ENCODE data around the gene PKN1.

DNA sequence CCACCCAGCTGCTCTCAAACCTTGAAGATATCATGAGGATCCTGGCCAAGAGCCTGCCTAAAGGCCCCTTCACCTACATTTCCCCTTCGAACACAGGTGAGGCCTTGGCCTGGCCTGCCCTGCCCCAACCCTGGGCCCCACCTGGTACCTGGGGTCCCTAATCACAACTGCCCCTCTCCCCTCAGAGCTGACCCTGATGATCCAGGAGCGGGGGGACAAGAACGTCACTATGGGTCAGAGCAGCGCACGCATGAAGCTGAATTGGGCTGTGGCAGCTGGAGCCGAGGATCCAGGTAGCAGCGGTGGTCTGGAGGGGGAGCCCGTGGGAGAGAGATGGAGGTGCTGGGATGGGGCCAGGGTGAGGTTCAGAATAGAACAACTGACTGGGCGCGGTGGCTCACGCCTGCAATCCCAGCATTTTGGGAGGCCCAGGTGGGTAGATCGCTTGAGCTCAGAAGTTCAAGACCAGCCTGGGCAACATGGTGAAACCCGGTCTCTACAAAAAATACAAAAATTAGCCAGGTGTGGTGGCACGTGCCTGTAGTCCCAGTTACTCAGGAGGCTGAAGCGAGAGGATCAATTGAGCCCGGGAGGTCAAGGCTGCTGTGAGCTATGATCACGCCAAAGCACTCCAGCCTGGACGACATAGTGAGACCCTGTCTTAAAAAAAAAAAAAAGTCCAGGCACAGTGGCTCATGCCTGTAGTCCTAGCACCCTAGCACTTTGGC, 31.5 kb upstream of the PKN1 start:
- TF ChIP-seq, protein P1, sequence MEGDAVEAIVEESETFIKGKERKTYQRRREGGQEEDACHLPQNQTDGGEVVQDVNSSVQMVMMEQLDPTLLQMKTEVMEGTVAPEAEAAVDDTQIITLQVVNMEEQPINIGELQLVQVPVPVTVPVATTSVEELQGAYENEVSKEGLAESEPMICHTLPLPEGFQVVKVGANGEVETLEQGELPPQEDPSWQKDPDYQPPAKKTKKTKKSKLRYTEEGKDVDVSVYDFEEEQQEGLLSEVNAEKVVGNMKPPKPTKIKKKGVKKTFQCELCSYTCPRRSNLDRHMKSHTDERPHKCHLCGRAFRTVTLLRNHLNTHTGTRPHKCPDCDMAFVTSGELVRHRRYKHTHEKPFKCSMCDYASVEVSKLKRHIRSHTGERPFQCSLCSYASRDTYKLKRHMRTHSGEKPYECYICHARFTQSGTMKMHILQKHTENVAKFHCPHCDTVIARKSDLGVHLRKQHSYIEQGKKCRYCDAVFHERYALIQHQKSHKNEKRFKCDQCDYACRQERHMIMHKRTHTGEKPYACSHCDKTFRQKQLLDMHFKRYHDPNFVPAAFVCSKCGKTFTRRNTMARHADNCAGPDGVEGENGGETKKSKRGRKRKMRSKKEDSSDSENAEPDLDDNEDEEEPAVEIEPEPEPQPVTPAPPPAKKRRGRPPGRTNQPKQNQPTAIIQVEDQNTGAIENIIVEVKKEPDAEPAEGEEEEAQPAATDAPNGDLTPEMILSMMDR (CRISPR knock-in tag; IDR thresholded peaks at IDR 0.05) = no peak
- TF ChIP-seq ZBTB20 (CRISPR knock-in tag; IDR thresholded peaks at IDR 0.05; ENCODE audit: borderline replicate concordance, low read depth) (no peak), CEBPB (IDR thresholded peaks at IDR 0.05; ENCODE audit: borderline replicate concordance, low read depth, low read length) (no peak), RCOR2 (CRISPR knock-in tag; IDR thresholded peaks at IDR 0.05) (no peak), BRD4 (CRISPR knock-in tag; IDR thresholded peaks at IDR 0.05) (no peak), NR2F2 (IDR thresholded peaks at IDR 0.05; ENCODE audit: borderline replicate concordance, low read depth) (no peak), ELF4 (CRISPR knock-in tag; IDR thresholded peaks at IDR 0.05; ENCODE audit: borderline replicate concordance) (no peak), HIVEP1 (CRISPR knock-in tag; IDR thresholded peaks at IDR 0.05) (no peak), ZNF724P (CRISPR knock-in tag; IDR thresholded peaks at IDR 0.05; ENCODE audit: borderline replicate concordance) (no peak), SPEN (CRISPR knock-in tag; IDR thresholded peaks at IDR 0.05; ENCODE audit: low read depth) (no peak)

All from HepG2 (cell line).